Liver (tissue), 3 donors: ENCODE results near the gene ERC2.

Experiments used
- ATF3 ChIP-seq: IDR thresholded peaks from 2 replicates; pipeline ENCODE4 v1.6.1; 2016; ENCODE audit warnings: antibody characterized with exemption
- CTCF ChIP-seq: fragments of 150-350 bp; IDR thresholded peaks from 2 replicates; pipeline ENCODE4 v1.5.1; 2017; ENCODE audit warnings: improper control_type of control experiment, low read depth, low read length; ENCODE audit not compliant: missing input control
- HNF4G ChIP-seq: IDR thresholded peaks from 2 replicates; pipeline ENCODE4 v1.6.1; 2016; ENCODE audit warnings: antibody characterized with exemption
- MAX ChIP-seq: IDR thresholded peaks from 2 replicates; pipeline ENCODE4 v1.6.1; 2016; ENCODE audit warnings: antibody characterized with exemption
- NR2F2 ChIP-seq: IDR thresholded peaks from 2 replicates; pipeline ENCODE4 v1.6.1; 2016; ENCODE audit warnings: antibody characterized with exemption
- RAD21 ChIP-seq, 2 donors: IDR thresholded peaks; 2 replicates each; pipeline ENCODE4 v1.6.1; 2016; ENCODE audit warnings: antibody characterized with exemption in 2 of 2, mild to moderate bottlenecking in 2 of 2
- SP1 ChIP-seq: IDR thresholded peaks from 2 replicates; pipeline ENCODE4 v1.6.1; 2018; ENCODE audit warnings: antibody characterized with exemption, mild to moderate bottlenecking
- donor health status: healthy.
- donor health status: healthy.

GRCh38 chr3:55771503-55771902 is 696.8 kb downstream of the ERC2 start:
- TF ChIP-seq HNF4G (no peak), CTCF (no peak), ATF3 (no peak), MAX (no peak), NR2F2 (no peak), SP1 (no peak), RAD21 (IDR thresholded peaks at IDR 0.05) (no peak)
